ENCODE results near the gene MRPL1.

MRPL1 gene

DNA sequence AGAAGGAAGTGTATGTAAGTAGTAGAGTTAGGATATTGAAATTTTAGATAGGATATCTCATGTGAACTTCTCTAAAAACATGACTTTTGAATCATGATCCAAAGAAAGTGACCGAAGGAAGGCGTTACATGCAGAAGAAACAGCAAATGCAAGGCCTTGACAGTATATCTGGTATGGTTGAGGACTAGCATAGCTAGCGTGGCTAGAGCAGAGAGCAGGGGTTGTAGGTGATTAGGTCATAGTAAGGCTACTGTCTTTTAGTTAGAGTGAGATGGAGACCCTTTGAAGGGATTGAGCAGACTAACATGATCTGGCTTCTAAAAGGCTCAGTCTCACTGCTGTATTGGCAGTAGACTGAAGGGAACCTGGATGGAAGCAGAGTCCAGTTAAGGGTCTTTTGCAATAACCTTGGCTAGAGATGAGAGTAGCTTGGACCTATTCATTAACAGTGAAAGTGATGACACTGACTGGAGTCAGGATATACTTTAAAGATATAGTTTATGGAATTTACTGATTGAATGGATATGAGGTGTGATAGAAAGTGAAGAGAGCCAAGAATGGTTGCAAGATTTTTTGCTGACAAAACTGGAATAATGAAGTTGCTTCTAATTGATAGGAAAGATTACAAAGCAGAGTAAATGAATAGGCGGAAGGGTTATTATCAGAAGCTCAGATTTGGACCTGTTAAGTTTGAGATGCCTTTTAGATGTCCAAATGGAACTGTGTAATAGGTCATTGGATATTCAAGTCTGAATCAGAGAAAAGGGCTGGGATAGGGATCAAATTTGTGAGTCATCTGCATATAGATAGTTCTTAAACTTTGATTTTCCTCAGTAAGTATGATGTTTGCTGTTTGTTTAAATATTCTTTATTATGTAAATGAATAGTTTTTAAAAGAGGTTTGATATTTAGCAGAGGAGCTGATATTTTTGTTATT lies 59.8 kb downstream of the MRPL1 start:
- no peak for DNase-seq
- no peaks in the 10 kb centered on the region for H3K36me3 ChIP-seq (replicated peaks)
- peak overlapping the region; percentile 55 for H3K27ac ChIP-seq
- in situ Hi-C loops (cut with HindIII; ENCODE audit: low pct_ligation_motif_present, low sequenced_read_pairs), result no loop called here
- TF ChIP-seq, protein P1, sequence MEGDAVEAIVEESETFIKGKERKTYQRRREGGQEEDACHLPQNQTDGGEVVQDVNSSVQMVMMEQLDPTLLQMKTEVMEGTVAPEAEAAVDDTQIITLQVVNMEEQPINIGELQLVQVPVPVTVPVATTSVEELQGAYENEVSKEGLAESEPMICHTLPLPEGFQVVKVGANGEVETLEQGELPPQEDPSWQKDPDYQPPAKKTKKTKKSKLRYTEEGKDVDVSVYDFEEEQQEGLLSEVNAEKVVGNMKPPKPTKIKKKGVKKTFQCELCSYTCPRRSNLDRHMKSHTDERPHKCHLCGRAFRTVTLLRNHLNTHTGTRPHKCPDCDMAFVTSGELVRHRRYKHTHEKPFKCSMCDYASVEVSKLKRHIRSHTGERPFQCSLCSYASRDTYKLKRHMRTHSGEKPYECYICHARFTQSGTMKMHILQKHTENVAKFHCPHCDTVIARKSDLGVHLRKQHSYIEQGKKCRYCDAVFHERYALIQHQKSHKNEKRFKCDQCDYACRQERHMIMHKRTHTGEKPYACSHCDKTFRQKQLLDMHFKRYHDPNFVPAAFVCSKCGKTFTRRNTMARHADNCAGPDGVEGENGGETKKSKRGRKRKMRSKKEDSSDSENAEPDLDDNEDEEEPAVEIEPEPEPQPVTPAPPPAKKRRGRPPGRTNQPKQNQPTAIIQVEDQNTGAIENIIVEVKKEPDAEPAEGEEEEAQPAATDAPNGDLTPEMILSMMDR (IDR thresholded peaks at IDR 0.05; ENCODE audit: low read depth, low read length, missing control alignments), result no peak
- H3K27me3 ChIP-seq (replicated peaks), result no peaks in the 10 kb centered on the region
- H3K4me3 ChIP-seq (ENCODE audit: low read depth, low read length), result no peak overlapping the region

DNA sequence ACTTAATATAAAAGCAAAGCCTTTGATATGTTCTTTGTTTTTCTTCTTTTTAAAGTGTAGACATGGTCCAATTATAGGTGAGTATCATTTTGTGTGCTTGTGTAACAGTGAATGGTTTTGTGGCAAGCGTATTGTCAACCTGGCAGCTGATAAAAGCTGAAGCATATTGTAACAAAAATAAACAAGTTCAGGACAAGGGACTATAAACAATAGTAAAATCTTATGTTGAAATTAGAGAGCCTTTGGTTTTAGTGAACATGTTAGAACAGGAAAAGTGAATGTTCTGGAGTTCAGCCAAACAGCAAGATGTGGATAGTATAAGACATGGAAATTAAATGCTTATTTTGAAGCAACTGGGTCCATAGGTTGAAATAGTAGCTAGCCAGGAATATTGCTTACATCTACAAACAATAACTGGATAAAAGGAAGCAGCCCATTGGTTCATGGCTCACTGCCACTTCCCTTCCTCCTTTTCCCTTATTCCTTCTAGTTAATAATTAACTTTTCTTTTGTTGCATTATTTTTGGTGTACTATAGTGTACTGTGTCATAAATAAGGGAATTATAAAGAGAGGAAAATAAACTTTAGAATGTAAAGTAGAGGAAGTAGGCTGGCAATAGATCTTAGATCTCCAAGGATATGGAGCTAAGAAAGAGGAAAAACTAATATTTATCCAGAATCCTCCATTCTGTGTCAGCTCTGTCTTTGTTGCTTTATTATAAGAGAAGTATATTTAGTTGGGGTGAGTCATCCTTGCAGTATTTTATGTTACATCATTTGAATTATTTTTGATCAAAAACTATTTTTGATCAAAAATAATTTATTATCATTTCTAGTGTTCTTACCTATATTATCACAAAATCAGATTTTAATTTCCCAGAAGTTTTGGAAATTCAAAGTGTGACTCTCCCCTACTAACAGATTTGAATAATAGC lies 65.6 kb downstream of the MRPL1 start:
- H3K27ac ChIP-seq, result no peak overlapping the region
- TF ChIP-seq, protein P1 (IDR thresholded peaks at IDR 0.05; ENCODE audit: low read depth, low read length, missing control alignments), result no peak
- no peak for DNase-seq
- H3K27me3 ChIP-seq (replicated peaks), result no peaks in the 10 kb centered on the region
- H3K36me3 ChIP-seq (replicated peaks), result no peaks in the 10 kb centered on the region
- in situ Hi-C loops (cut with HindIII; ENCODE audit: low pct_ligation_motif_present, low sequenced_read_pairs), result no loop called here
- no peak overlapping the region for H3K4me3 ChIP-seq (ENCODE audit: low read depth, low read length)

DNA sequence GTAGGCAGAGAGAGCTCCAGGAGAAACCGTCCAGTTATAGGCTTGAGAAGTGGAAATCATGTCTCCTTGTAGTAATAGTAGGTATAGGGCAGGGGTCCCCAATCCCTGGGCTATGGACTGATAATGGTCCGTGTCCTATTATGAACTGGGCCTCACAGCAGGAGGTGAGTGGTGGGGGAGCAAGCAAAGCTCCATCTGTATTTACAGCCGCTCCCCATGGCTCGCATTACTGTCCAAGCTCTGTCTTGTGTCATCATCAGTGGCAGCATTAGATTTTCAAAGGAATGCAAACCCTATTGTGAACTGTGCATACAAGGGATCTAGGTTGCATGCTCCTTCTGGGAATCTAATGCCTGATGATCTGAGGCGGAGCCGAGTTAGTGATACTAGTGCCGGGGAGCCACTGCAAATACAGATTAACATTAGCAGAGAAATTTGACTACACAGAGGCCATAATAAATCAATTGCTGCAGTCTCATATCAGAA lies 67.6 kb downstream of the MRPL1 start:
- Histone ChIP-seq H3K27ac (no peak overlapping the region), H3K36me3 (replicated peaks) (no peaks in the 10 kb centered on the region), H3K4me3 (ENCODE audit: low read depth, low read length) (no peak overlapping the region), H3K27me3 (replicated peaks) (no peaks in the 10 kb centered on the region)
- no peak for DNase-seq
- in situ Hi-C loops (cut with HindIII; ENCODE audit: low pct_ligation_motif_present, low sequenced_read_pairs), result no loop called here
- TF ChIP-seq, protein P1 (IDR thresholded peaks at IDR 0.05; ENCODE audit: low read depth, low read length, missing control alignments), result no peak

DNA sequence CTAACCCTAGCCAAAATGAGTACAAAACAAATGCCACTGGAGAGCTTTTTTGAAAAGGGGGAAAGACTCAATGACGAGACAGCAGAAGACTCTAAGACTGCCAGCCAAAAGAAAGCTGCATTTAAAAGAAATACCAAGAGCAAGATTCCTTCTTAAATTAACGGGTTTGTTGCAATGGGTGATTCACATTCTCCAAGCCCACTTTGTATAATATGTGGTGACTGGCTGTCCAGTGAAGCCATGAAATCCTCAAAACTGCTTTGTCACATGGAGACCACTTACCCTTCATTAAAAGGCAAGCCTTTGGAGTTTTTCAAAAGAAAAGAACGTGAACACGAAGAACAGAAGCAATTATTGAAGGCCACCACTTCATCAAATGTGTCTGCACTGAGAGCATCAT lies 68.2 kb downstream of the MRPL1 start:
- no peak for DNase-seq
- Histone ChIP-seq H3K36me3 (replicated peaks) (no peaks in the 10 kb centered on the region), H3K27ac (no peak overlapping the region), H3K4me3 (ENCODE audit: low read depth, low read length) (no peak overlapping the region), H3K27me3 (replicated peaks) (no peaks in the 10 kb centered on the region)
- TF ChIP-seq, protein P1 (IDR thresholded peaks at IDR 0.05; ENCODE audit: low read depth, low read length, missing control alignments), result no peak
- in situ Hi-C loops (cut with HindIII; ENCODE audit: low pct_ligation_motif_present, low sequenced_read_pairs), result no loop called here

DNA sequence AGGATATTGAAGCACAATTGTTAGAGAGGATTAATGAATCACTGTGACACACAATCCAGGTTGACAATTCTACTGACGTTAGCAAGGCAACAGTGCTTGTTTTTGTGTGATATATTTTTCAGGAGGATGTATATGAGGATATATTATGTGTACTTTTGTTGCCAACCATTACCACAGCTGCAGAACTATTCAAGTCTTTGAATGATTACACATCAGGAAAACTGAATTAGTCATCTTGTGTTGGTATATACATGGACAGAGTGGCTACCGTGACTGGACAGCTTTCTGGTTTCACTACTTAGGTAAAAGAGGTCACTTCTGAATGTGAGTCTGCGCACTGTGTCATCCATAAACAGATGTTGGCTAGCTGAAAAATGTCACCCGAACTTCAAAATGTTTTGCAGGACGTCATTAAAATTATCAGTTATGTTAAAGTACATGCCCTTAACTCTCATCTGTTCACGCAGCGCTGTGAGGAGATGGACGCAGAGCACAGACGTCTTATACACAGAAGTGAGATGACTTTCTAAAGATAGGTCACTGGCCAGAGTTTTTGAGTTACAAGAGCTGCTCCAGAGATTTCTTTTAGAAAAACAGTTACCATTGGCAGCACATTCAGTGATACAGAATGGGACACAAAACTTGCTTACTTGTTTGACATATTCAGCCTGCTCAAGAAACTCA lies 69.0 kb downstream of the MRPL1 start:
- TF ChIP-seq, protein P1 (IDR thresholded peaks at IDR 0.05; ENCODE audit: low read depth, low read length, missing control alignments), result no peak
- no peak overlapping the region for H3K4me3 ChIP-seq (ENCODE audit: low read depth, low read length)
- H3K27ac ChIP-seq, result no peak overlapping the region
- in situ Hi-C loops (cut with HindIII; ENCODE audit: low pct_ligation_motif_present, low sequenced_read_pairs), result no loop called here
- H3K36me3 ChIP-seq (replicated peaks), result no peaks in the 10 kb centered on the region
- DNase-seq, result peak; percentile 65
- no peaks in the 10 kb centered on the region for H3K27me3 ChIP-seq (replicated peaks)
